GM19372 (cell line): Measurements from ENCODE around the gene BICRA.
"Not testable (repeated sequence)": the region's sequence is repeated elsewhere in the genome, so short reads cannot be mapped to it uniquely, and the experiment has no call there.

Experiments
- ATAC-seq: cut with Tn5 transposase; IDR thresholded peaks from one replicate; pipeline ENCODE4 v1.9.1; 2021; ENCODE audit warnings: mild to moderate bottlenecking, low read depth, moderate library complexity; ENCODE audit not compliant: unreplicated experiment

BICRA gene

DNA sequence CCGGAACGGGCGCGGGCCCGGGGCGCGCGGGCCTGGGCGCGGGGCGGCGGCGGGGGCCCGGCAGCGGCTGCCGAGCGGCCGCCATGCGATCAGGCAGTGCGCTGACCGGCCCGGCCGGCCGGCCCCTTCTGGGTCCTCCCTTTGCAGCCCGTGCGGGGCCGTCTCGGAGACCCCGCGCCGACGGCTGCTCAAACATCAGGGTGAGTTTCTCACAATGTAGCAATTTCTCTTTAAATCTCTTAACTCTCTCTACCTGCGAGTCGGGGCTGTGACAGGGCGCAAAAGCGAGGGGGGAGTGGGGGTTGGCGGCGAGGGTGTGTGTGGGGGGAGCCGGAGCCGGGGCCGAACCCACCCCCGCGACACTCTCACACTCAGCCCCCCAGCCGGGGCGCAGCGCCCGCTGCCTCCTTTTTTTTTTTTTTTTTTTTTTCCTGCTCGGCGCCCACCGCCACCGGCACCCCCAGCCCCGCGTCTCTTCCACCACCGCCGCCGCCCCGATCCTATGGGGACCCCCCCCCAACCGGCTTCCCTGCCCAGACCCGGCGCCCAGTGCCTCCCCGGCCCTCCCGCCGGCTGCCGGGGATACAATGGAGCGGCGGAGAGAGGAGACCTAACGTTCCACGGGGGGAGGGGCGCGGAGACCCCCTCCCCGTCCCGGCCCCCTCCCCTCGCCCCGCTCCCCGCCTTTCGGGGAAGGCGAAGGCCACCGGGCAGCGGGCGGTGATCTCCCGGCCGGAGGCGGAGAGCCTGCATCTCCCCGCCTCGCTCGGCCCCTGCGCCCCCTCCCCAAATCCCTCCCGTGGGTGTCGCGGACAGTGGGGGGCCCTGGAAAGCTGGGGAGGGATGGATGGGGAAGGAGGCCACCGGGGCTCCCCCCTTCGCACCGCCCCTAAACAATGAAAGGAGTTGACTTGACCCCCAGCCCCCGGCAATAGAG is at the start of gene BICRA:
Gene BICRA (plus strand): TSS at position 166 of the 937 bp plus-strand sequence. CDS start 64,441 bp downstream, outside the sequence.
- ATAC-seq, result peak; percentile 33

GRCh38 chr19:47560999-47561398 is 47.9 kb upstream of the BICRA start:
- ATAC-seq, result no peak

DNA sequence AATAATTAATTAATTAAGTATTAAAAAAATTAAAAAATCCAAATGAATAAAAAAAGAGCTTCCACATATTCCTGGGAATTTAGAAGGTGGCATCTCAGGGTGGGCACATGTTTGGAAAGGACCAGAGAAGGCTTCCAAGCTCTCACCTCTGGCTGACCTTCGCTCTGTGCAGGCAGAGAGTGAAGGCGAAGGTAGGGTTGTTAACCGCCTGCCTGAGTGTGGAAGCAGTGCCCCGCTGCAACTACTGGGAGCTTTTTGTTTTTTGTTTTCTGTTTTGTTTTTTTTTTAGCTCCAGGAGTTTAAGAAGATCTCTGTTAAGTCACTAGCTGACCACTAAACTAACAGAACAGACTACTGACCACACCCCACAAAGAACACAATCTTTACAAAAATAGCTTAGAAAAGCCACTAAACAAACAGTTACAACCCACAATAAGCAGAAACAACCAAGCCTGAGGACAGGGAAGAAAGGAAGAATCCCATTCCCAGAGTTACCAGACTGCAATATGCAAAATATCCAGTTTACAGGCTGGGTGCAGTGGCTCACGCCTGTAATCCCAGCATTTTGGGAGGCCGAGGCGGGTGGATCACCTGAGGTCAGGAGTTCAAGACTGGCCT is 47.4 kb upstream of the BICRA start:
- ATAC-seq, result no peak

- ATAC-seq, result no peak
Measured at GRCh38 chr19:47564081-47564480, 44.9 kb upstream of the BICRA start.

DNA sequence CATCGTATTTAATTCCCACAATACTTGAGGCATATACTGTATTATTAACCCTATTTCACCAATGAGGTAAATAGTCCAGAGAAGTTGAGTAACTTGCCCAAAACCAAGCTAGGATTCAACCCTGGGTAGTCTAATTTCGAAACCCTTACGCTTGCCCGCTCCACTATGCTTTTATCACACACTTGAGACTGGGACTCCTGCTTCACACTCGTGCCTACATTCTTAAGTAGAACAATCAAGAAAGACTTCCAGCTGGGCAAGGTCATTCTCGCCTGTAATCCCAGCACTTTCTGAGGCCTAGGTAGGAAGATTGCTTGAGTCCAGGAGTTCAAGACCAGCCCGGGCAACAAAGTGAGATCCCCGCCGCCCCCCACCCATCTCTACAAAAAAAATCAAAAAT is 39.6 kb upstream of the BICRA start:
- no peak for ATAC-seq

DNA sequence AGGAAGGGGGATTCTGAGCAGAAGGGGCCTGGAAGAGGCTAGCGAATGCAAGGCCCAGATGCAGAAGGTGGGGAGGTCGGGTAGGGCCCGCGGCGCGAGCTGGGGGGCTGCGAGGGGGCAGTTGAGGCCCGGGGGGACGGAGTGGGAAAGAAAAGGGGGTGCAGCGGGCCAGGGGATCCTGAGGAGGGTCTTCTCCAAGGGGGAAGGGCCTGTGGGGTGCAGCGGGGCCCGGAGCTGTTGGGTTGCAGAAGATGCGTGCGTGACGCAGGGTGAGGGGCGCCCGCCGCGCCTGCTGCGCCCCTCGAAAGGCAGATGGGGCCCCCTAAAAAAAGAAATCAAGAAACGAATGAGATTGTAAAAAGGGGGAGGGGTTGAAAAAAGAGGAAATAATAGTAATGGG is 36.3 kb upstream of the BICRA start:
- ATAC-seq, result no peak

- no peak for ATAC-seq
Measured at GRCh38 chr19:47573071-47574026, 35.6 kb upstream of the BICRA start, which contains the start of gene ZNF541. Gene ZNF541, minus strand, starts transcription at chr19:47573148. Its CDS starts 17,292 bp downstream, at chr19:47555856.

DNA sequence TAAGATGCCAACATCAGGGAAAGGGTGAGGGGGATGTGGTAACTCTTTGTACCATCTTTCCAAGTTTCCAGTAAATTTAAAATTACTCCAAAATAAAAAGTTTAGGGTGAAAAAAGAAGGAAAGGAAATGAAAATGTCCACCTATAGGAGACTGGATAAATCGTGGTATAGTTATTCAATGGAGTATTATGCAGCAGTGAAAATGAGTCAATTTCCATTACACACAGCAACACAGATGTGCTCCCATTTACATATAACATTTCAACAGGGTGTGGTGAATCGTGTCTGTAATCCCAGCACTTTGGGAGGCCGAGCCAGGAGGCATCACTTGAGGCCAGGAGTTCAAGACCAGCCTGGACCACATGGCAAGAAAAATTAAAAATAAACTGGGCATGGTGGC is 28.5 kb upstream of the BICRA start:
- ATAC-seq, result no peak

GRCh38 chr19:47581605-47582319 is 27.2 kb upstream of the BICRA start:
- no peak for ATAC-seq

DNA sequence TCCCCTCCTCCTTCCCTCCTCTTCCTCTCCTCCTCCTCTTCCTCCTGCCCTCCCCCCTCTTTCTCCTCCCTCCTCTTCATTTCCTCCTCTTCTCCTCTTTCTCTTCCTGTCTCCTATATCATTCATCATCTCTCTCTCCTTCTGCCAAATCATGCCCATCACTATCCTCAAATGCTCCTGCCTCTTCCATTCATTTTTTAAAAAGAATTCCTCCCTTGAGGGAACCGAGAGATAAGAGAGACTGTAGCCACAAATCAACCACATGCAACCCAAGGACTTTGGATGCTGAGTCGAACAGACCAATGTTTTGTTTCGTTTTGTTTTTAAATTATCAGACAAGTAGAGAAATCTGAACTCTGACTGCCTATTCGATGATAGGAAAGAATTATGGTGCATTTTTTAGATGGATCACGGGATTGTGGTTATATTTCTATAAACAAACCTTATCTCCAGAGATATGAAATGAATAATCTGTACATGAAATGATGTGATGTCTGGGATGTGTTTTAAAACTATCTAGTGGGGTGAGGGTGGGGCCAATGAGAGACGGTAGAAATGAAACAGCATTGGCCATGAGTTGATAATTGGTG is 26.5 kb upstream of the BICRA start:
- ATAC-seq, result no peak

- not testable (repeated sequence) for ATAC-seq
Measured at GRCh38 chr19:47583161-47583560, 25.8 kb upstream of the BICRA start.

- ATAC-seq, result no peak
Measured at GRCh38 chr19:47587295-47587694, 21.6 kb upstream of the BICRA start.

DNA sequence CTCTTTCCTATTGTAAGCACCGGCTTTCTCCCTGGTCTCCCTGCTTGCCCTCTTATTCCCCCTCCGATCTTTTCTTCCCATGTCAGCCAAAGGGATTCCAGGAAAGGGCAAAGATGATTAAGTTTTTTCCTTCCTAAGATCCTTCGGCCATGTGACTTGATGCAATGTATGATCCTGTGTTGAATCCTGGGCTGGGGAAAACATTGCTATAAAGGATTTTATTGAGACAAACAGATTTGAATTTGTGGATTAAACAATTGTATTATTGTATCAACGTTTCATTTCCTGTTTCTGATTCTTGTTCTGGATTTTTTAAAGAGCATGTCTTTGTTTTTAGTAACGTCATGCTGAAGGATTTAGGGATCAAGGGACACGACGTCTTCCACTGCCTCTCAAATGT is 19.1 kb upstream of the BICRA start:
- ATAC-seq, result no peak

- ATAC-seq, result no peak
Measured at GRCh38 chr19:47593860-47594259, 15.1 kb upstream of the BICRA start.

GRCh38 chr19:47595944-47596343 is 13.0 kb upstream of the BICRA start:
- no peak for ATAC-seq

DNA sequence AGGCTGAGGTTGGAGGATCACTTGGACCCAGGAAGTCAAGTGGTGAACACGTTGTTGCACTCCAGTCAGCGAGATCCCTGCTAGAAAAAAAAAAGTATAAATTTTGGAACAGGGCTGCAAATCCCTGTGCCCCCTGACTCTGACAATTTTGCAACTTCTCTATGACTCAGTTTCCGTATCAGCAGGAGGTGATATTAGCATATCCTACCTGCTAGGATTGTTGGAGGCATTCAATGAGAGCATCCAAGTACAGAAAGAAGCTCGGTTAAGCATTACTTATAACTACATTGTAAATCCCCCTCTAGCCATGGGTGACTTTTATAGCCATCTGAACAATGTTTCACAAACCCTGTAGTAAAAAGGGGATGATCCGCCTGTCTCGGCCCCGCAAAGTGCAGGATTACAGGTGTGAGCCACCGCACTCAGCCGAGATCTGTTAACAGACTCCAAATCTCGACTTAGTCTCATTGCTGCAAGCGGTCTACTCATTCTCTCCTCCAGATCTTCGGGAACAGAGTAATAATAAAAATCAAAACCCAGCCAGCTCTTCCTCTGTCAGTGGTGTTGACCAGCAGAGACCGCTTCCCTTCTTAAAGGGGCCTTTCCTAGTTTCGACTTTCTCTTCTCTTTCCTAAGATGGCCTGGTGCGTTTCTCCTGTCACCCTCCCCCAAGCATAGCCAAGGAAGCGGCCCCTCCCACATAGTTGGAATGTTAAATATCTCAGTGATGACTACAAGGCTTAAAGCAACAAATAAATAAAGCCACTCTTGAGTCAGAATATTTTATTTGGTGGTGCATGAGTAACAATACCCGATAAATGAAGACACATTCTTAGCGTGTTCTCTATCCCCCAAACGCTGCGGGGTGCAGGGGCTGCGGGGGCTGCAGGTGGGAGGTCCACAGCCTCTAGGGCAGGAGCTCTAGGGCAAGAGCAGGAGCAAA is 10.3 kb upstream of the BICRA start:
- ATAC-seq, result no peak

DNA sequence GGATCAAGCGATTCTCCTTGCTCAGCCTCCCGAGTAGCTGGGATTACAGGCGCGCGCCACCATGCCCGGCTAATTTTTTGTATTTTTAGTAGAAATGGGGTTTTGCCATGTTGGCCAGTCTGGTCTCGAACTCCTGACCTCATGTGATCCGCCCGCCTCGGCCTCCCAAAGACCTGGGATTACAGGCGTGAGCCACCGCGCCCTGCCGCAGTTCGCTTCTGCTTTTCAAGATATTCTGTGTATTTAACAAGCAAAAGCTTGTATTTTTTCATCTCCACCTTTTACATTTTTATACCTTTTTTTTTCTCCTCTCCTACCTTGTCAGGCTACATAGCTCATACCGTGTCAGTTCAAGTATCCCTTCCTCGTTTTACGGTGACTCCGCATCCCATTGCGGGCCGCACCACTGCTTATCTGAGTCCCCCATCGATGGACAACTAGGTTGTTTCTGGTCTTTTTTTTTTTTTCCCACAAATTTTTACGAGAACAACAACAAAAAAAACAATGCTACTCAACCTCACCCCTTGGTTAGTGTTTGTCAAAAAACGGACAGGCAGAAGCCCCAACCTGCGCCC is 9.2 kb upstream of the BICRA start:
- not testable (repeated sequence) for ATAC-seq
